Neuronal stem cell (in vitro differentiated cells): Measurements from ENCODE around the gene SMC6.

Source experiments
- DNase-seq: peaks from one replicate; pipeline ENCODE4 v3.0.0-alpha.2; 2013; ENCODE audit warnings: low spot score
- H2AFZ ChIP-seq: one replicate; pipeline ENCODE4 v1.6.1; 2013; ENCODE audit warnings: mild to moderate bottlenecking, low read length, inconsistent platforms
- H2AK5ac ChIP-seq: 2 replicates; pipeline ENCODE4 v1.6.1; 2013; ENCODE audit warnings: low read depth, mild to moderate bottlenecking, inconsistent platforms, low read length, moderate library complexity, mixed read lengths
- H2BK120ac ChIP-seq: 2 replicates; pipeline ENCODE4 v1.6.1; 2013; ENCODE audit warnings: low read depth, mild to moderate bottlenecking, inconsistent platforms, low read length, moderate library complexity, mixed read lengths
- H2BK12ac ChIP-seq: one replicate; pipeline ENCODE4 v1.6.1; 2013; ENCODE audit warnings: low read length, inconsistent platforms
- H2BK15ac ChIP-seq: 2 replicates; pipeline ENCODE4 v1.6.1; 2013; ENCODE audit warnings: mild to moderate bottlenecking, low read length, inconsistent platforms, mixed read lengths
- H2BK5ac ChIP-seq: one replicate; pipeline ENCODE4 v1.6.1; 2013; ENCODE audit warnings: inconsistent platforms, mild to moderate bottlenecking, low read length, moderate library complexity
- H3K14ac ChIP-seq: one replicate; pipeline ENCODE4 v1.6.1; 2013; ENCODE audit warnings: low read length, inconsistent platforms
- H3K18ac ChIP-seq: 2 replicates; pipeline ENCODE4 v1.6.1; 2013; ENCODE audit warnings: low read length, inconsistent platforms
- H3K23ac ChIP-seq: 2 replicates; pipeline ENCODE4 v1.6.1; 2013; ENCODE audit warnings: low read depth, mild to moderate bottlenecking, mixed read lengths, low read length, inconsistent platforms; ENCODE audit not compliant: poor library complexity
- H3K27ac ChIP-seq: replicated peaks from 3 replicates; pipeline ENCODE4 v1.5.1; 2013; ENCODE audit warnings: low read length, inconsistent platforms
- H3K27me3 ChIP-seq, 3 experiments: 2 replicates each; pipeline ENCODE4 v1.6.1; 2013; ENCODE audit warnings: low read length in 3 of 3, mild to moderate bottlenecking in 2 of 3, inconsistent platforms in 1 of 3, low read depth in 1 of 3, mixed read lengths in 1 of 3, moderate library complexity in 1 of 3; ENCODE audit not compliant: control insufficient read depth in 3 of 3, insufficient read depth in 3 of 3
- H3K36me3 ChIP-seq, 2 donors: replicated peaks in 1 of 2; 2 replicates each; pipeline ENCODE4 v1.6.1; 2013; ENCODE audit warnings: low read length in 2 of 2; ENCODE audit not compliant: control insufficient read depth in 2 of 2, insufficient read depth in 2 of 2
- H3K4ac ChIP-seq: 2 replicates; pipeline ENCODE4 v1.6.1; 2013; ENCODE audit warnings: inconsistent platforms, mild to moderate bottlenecking, low read length, moderate library complexity
- H3K4me1 ChIP-seq, 2 donors: 1 replicate in 1 of 2; 2 replicates in 1 of 2; pipeline ENCODE4 v1.6.1; 2013; ENCODE audit warnings: low read length in 2 of 2, low read depth in 1 of 2; ENCODE audit not compliant: control insufficient read depth in 2 of 2, insufficient read depth in 1 of 2
- H3K4me2 ChIP-seq: one replicate; pipeline ENCODE4 v1.6.1; 2013; ENCODE audit warnings: mild to moderate bottlenecking, low read length, inconsistent platforms; ENCODE audit not compliant: insufficient read depth, poor library complexity, severe bottlenecking
- H3K4me3 ChIP-seq, 2 donors: 2 replicates each; pipeline ENCODE4 v1.5.1; 2013; ENCODE audit warnings: low read length in 2 of 2, mild to moderate bottlenecking in 2 of 2, inconsistent platforms in 1 of 2, moderate library complexity in 1 of 2
- H3K79me1 ChIP-seq: one replicate; pipeline ENCODE4 v1.6.1; 2013; ENCODE audit warnings: low read depth, mild to moderate bottlenecking, inconsistent platforms, low read length, moderate library complexity
- H3K9ac ChIP-seq: one replicate; pipeline ENCODE4 v1.6.1; 2013; ENCODE audit warnings: mild to moderate bottlenecking, low read depth, low read length, inconsistent platforms; ENCODE audit not compliant: poor library complexity
- H3K9me3 ChIP-seq, 2 donors: replicated peaks in 1 of 2; 2 replicates each; pipeline versions ENCODE3 to v1.6.1; 2013; ENCODE audit warnings: low read length in 2 of 2, mild to moderate bottlenecking in 2 of 2, inconsistent platforms in 1 of 2, low read depth in 1 of 2, mixed read lengths in 1 of 2, moderate library complexity in 1 of 2; ENCODE audit not compliant: control insufficient read depth in 2 of 2, insufficient read depth in 1 of 2
- H4K8ac ChIP-seq: one replicate; pipeline ENCODE4 v1.6.1; 2013; ENCODE audit warnings: low read depth, mild to moderate bottlenecking, inconsistent platforms, low read length, moderate library complexity
- H4K91ac ChIP-seq: one replicate; pipeline ENCODE4 v1.6.1; 2013; ENCODE audit warnings: low read length, low read depth, mild to moderate bottlenecking, inconsistent platforms; ENCODE audit not compliant: poor library complexity
- WGBS, 2 donors: extraction: QIAGEN DNeasy Blood & Tissue Kit; methylation state at CpG; one replicate each; pipeline ENCODE4 v1.1.7; 2013; ENCODE audit warnings: missing lambda C conversion rate in 2 of 2, mixed read lengths in 1 of 2; ENCODE audit not compliant: insufficient read length in 2 of 2, insufficient replicate concordance in 1 of 2; ENCODE audit errors: extremely low coverage in 2 of 2; 5-methylcytosine and 5-hydroxymethylcytosine counted together

SMC6 gene

GRCh38 chr2:17658251-17658843 lies 95.3 kb downstream of the SMC6 start:
- no peak overlapping the region for H3K4me3 ChIP-seq
- H3K4me2 ChIP-seq, result no peak overlapping the region
- H3K36me3 ChIP-seq, result peaks cover 3 to 41% of the 10 kb centered on the region in 2 donors
- H2BK12ac ChIP-seq, result no peak overlapping the region
- H3K23ac ChIP-seq, result no peak overlapping the region
- no peak overlapping the region for H2AFZ ChIP-seq
- H2BK5ac ChIP-seq, result no peak overlapping the region
- no peak overlapping the region for H3K27ac ChIP-seq
- no peaks in the 10 kb centered on the region for H3K79me1 ChIP-seq
- no peak overlapping the region for H2BK15ac ChIP-seq
- H2AK5ac ChIP-seq, result no peak overlapping the region
- H3K4ac ChIP-seq, result no peak overlapping the region
- DNase-seq, result no peak
- no peaks in the 10 kb centered on the region for H3K9me3 ChIP-seq
- H3K4me1 ChIP-seq, result peaks cover 3 to 5% of the 10 kb centered on the region in 2 donors
- H3K18ac ChIP-seq, result no peak overlapping the region
- H2BK120ac ChIP-seq, result no peak overlapping the region
- no peak overlapping the region for H4K91ac ChIP-seq
- H3K14ac ChIP-seq, result no peak overlapping the region
- no peak overlapping the region for H4K8ac ChIP-seq
- no peak overlapping the region for H3K9ac ChIP-seq
- no peaks in the 10 kb centered on the region for H3K27me3 ChIP-seq
- no CpG with 5 or more reads among the region's 6 CpGs for WGBS, 2 donors

DNA sequence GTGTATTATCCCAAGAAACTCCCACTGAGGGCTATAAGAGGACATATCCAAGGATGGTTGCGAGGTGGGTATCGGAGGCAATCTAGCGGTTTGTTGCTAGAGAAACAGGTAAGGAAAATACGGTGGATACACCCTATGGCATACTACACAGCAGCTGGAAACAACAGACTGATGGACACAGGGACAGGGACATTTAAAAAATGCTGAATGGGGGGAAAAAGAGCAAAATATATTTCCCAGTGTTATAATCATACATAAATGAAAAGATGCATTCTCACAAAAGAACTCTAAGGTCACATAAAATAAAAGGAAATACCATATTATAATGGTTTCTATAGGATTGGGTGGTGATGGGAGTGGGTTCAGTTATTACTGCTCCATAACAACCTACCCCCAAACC lies 95.9 kb downstream of the SMC6 start:
- H3K4me1 ChIP-seq, result peaks cover 6 to 7% of the 10 kb centered on the region in 2 donors
- H3K14ac ChIP-seq, result no peak overlapping the region
- no peak overlapping the region for H3K27ac ChIP-seq

GRCh38 chr2:17652681-17653394 lies 100.8 kb downstream of the SMC6 start:
- Histone ChIP-seq H3K36me3 (no peaks in the 10 kb centered on the region), H3K23ac (no peak overlapping the region), H2BK15ac (no peak overlapping the region), H4K8ac (no peak overlapping the region), H3K27ac (peak overlapping the region; percentile 32), H2BK120ac (no peak overlapping the region), H2BK5ac (no peak overlapping the region), H3K79me1 (no peaks in the 10 kb centered on the region), H3K27me3 (no peaks in the 10 kb centered on the region), H2BK12ac (no peak overlapping the region), H3K4me3 (no peak overlapping the region), H3K4ac (no peak overlapping the region), H3K9me3 (no peaks in the 10 kb centered on the region), H3K4me2 (no peak overlapping the region), H3K9ac (no peak overlapping the region), H2AFZ (no peak overlapping the region), H3K14ac (no peak overlapping the region), H3K4me1 (peaks cover 8% of the 10 kb centered on the region in 2 donors), H3K18ac (no peak overlapping the region), H4K91ac (no peak overlapping the region), H2AK5ac (no peak overlapping the region)
- no peak for DNase-seq
- WGBS, 2 donors, result no CpG with 5 or more reads among the region's 9 CpGs

More for the DNA sequence above, 95.9 kb downstream of the SMC6 start:
- Histone ChIP-seq H3K27me3 (no peaks in the 10 kb centered on the region), H4K8ac (no peak overlapping the region), H3K9ac (no peak overlapping the region), H2AK5ac (no peak overlapping the region), H3K23ac (no peak overlapping the region), H3K4ac (no peak overlapping the region), H2BK120ac (no peak overlapping the region), H3K4me2 (no peak overlapping the region), H2BK12ac (no peak overlapping the region), H3K18ac (no peak overlapping the region), H3K9me3 (no peaks in the 10 kb centered on the region), H2AFZ (no peak overlapping the region), H3K4me3 (no peak overlapping the region), H3K79me1 (no peaks in the 10 kb centered on the region), H2BK15ac (no peak overlapping the region), H2BK5ac (no peak overlapping the region), H4K91ac (no peak overlapping the region), H3K36me3 (peaks cover 3 to 35% of the 10 kb centered on the region in 2 donors)
- DNase-seq, result no peak
- WGBS, 2 donors, result no CpG with 5 or more reads among the region's 4 CpGs

DNA sequence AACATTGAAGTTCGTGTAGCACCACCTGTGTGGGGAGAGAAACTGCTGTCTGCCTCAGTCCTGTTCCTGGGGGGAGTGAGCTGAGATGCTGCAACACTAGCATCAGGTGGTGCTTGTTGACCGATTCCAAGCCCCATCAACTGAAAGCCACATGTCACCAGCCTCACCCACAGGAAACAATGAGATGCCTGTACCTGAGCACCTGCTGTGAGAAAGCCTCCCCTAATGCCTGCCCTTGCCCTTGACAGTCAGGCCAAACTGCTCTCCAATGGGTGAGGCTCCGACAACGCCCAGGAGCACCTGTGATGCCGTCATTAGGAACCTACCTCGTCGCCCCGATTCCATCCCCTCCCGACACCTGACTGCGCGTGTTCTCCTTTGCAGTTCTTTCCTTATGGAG lies 104.6 kb downstream of the SMC6 start:
- H2AK5ac ChIP-seq, result no peak overlapping the region
- H3K36me3 ChIP-seq, result no peaks in the 10 kb centered on the region
- no peaks in the 10 kb centered on the region for H3K79me1 ChIP-seq
- H2BK120ac ChIP-seq, result no peak overlapping the region
- no peaks in the 10 kb centered on the region for H3K27me3 ChIP-seq
- H3K9me3 ChIP-seq, result no peaks in the 10 kb centered on the region
- no peak overlapping the region for H2AFZ ChIP-seq
- H3K14ac ChIP-seq, result no peak overlapping the region
- no peak overlapping the region for H3K4ac ChIP-seq
- H3K4me3 ChIP-seq, result no peak overlapping the region
- DNase-seq, result no peak
- no peak overlapping the region for H3K4me2 ChIP-seq
- no peak overlapping the region for H2BK5ac ChIP-seq
- H3K9ac ChIP-seq, result no peak overlapping the region
- no peak overlapping the region for H2BK12ac ChIP-seq
- H2BK15ac ChIP-seq, result no peak overlapping the region
- H3K27ac ChIP-seq, result no peak overlapping the region
- H3K23ac ChIP-seq, result no peak overlapping the region
- H3K4me1 ChIP-seq, result peaks cover 5 to 6% of the 10 kb centered on the region in 2 donors
- H3K18ac ChIP-seq, result no peak overlapping the region
- H4K8ac ChIP-seq, result no peak overlapping the region
- WGBS, 2 donors, result no CpG with 5 or more reads among the region's 11 CpGs
- H4K91ac ChIP-seq, result no peak overlapping the region
